ENCODE results near the gene PTPRH.

PTPRH gene, protein sequence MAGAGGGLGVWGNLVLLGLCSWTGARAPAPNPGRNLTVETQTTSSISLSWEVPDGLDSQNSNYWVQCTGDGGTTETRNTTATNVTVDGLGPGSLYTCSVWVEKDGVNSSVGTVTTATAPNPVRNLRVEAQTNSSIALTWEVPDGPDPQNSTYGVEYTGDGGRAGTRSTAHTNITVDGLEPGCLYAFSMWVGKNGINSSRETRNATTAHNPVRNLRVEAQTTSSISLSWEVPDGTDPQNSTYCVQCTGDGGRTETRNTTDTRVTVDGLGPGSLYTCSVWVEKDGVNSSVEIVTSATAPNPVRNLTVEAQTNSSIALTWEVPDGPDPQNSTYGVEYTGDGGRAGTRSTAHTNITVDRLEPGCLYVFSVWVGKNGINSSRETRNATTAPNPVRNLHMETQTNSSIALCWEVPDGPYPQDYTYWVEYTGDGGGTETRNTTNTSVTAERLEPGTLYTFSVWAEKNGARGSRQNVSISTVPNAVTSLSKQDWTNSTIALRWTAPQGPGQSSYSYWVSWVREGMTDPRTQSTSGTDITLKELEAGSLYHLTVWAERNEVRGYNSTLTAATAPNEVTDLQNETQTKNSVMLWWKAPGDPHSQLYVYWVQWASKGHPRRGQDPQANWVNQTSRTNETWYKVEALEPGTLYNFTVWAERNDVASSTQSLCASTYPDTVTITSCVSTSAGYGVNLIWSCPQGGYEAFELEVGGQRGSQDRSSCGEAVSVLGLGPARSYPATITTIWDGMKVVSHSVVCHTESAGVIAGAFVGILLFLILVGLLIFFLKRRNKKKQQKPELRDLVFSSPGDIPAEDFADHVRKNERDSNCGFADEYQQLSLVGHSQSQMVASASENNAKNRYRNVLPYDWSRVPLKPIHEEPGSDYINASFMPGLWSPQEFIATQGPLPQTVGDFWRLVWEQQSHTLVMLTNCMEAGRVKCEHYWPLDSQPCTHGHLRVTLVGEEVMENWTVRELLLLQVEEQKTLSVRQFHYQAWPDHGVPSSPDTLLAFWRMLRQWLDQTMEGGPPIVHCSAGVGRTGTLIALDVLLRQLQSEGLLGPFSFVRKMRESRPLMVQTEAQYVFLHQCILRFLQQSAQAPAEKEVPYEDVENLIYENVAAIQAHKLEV

DNA sequence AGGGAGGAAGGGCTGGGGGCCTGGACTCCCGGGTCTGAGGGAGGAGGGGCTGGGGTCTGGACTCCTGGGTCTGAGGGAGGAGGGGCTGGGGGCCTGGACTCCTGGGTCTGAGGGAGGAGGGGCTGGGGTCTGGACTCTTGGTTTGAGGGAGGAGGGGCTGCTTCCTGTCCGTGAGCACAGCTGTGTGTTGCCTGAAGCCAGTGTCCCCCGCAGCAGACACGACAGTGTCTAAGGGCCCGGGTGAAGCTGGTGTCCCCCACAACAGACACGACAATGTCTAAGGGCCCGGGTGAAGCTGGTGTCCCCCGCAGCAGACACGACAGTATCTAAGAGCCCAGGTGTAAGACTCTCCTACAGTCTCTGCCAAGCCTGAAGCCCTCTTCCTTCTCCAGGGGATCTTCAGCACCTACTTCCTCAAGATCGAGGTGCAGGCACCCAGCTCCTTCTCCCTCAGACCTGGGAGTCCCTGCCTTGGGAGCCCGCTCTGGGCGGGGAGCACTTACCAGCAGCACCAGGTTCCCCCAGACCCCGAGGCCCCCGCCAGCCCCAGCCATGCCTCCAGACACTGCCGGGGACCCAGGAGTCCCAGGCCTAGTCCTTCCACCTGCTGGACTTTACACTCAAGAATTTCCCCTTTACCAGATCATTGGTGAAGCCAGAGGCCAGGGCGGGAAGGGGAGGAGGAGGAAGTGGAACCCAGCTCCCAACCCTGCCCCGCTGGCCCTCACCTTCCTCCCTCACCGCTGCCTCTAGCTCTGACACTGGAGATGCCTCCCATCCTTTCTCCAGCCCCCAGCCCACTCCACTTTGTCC, at the start of gene PTPRH:
Gene PTPRH (minus strand): TSS at position 622 of the 813 bp plus-strand sequence. CDS start 68 bp downstream, at position 554.
- no peak for DNase-seq

- no peak for DNase-seq
Observed at GRCh38 chr19:55258476-55258827, 49.2 kb upstream of the PTPRH start.

- no peak for DNase-seq
Observed at GRCh38 chr19:55257461-55258420, 48.4 kb upstream of the PTPRH start.

GRCh38 chr19:55256562-55257460, 47.5 kb upstream of the PTPRH start:
- DNase-seq, result no peak

DNA sequence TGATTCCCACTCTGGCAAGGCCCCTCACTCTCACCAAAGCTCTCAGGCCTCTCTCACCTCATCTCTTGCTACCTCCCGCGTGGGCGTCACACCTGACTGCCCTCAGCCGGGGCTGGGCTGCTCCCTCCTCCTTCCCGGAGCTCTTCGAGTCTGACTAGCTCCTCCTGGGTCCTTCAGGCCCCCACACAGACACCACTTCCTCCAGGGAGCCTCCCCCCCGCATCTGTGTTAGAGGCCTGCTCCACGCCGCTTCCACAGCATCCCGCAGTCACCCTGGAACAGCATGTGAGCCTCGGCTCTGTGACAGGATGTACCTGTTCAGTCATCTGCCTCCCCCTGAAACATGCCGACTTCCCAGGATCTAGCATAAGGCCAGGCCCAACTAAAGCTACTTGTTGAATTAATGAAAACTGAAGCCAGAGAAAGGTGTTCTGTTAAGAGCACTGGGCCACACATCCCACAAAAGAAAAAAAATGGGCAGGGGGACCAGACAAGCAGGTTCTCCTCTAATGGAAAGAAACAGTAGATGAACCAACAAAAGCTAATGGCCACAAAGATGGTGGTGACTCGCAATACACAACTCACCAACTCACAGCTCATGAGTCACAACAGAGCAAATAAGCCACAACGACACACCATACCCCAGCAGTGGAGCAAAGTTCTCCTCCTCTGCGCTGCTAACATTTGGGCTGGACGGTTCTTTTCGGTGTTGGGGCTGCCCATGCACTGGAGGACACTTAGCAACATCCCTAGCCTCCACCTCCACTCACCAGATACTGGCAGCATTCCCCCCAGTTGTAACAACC, 46.5 kb upstream of the PTPRH start:
- DNase-seq, result no peak

DNA sequence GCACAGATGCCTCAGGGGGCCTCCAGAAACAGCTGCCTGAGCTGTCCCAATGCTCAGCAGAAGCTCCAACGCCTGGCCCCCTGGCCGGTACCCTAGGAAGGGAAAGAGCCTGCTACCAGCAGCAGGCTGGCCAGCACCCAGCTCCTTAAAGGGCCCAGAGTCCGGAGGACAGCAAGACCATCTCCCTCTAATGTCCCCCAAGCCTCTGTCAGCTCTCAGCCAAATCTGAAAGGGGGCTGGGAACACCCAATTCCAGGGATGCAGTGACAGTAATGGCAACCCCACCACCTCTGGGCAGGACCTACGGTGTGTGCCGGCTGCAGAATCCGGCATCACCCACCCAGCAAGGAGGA, 45.3 kb upstream of the PTPRH start:
- no peak for DNase-seq

- no peak for DNase-seq
Observed at GRCh38 chr19:55253842-55254624, 44.7 kb upstream of the PTPRH start.

GRCh38 chr19:55252760-55253663, 43.7 kb upstream of the PTPRH start:
- DNase-seq, result no peak

DNA sequence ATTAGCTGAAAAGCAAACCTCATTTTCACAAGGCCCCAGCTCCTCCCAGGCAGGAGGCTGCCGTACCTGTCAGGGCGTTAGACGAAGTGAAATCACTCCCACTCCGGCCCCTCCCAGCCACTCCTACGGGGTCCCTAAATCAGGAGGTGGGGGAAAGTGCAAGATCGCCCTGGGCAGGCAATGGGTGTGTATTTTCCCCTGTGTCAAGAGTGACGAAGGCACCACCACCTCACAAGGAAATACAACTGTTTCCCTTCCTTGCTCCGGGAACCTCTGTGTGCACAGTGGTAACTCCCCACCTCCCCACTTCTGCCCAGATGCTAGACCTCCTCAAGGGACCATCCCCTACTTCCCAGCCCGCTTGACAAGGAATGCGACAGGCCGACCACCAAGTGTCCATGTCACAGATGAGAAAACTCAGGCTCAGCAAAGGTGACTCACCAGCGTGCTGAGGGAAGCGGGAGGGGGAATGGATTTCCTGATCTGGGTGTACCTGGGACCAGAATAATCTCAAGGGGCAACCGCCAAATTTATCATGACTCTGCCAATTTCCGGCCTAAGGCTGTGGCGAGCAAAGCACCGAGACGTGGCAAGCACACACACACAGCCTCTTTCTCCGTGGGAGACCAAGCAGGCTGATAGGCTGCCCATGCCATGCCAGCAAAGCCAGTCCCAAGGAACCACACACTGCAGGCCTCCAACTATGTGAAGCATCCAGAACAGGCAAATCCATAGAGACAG, 42.2 kb upstream of the PTPRH start:
- DNase-seq, result no peak

DNA sequence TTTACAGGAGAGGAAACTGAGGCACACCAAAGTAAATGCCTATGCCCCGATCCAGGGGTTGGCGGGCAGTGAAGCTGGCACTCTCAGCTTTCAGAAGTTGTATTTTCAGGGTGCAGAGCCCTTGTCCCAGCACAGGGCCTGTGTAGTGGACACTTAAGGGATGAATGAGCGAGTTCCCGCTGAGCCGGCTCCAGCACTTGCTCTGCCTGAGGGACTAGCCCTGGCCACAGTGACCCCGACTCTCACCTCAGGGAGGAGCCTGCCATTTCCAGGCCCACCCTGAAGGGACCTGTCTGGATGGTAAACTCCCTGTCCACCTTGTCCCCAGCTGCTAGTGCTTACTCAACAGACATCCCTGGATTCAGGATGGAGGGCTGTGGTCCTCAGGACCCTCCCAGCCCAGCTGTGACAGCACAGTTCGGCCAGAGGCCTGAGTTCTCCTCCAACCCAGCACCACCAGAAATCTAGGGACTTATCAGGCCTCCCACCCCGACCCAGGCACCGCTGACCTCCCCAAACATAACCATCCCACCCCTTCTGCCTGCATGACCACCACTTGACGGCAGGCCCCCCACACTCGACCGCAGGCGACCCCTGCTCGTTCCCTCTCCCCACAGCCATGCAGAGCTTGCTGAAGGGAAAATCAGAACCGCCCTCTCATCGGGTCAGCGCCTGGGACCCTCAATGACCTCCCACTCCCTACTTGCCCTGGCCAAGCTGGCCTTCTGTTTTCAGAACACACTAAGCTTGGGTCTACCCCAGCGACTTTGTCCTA, 41.1 kb upstream of the PTPRH start:
- no peak for DNase-seq

GRCh38 chr19:55249841-55250240, 40.5 kb upstream of the PTPRH start:
- no peak for DNase-seq

DNA sequence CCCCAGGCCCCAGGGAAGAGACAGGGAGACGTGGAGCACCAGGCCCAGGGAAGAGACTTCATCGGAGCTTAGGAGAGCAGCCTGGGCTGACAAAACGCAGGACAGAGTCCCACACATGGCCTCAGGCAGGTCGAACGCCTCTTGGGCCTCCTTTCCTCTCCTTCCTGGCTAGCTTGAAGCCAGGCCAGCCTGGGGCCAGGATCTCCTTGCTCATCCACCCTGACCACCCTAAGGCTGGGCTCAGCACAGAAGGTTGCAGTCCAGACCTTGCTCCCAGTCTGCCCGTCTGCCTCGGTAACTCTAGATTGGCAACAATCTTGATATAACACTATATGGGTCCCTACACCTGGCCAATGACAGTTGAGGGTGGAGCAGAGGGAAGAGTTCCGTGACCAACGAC, 39.4 kb upstream of the PTPRH start:
- no peak for DNase-seq

DNA sequence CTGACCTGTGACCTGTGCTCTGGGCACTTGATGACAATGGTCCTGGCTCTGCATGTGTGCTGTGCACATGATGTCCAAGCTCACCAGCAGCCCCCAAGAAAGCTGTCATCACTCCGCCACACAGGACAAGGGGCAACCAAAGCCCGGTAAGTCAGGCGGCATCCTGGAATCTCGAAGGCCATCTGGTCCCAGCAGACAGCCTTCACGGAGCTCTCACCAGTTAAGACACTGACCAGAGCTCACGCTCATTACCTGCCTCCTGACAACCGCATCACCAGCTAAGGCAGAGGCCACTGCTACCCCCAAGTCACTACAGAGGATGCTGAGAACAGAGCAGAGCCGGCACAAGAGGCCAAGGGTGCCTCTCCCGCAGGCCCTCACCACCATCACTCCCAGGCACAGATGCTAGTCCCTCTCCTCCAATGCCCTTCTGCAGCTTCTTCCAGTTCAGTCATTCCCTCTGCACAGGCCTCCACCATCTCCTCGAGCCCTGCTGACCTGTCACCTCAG, 38.9 kb upstream of the PTPRH start:
- no peak for DNase-seq

DNA sequence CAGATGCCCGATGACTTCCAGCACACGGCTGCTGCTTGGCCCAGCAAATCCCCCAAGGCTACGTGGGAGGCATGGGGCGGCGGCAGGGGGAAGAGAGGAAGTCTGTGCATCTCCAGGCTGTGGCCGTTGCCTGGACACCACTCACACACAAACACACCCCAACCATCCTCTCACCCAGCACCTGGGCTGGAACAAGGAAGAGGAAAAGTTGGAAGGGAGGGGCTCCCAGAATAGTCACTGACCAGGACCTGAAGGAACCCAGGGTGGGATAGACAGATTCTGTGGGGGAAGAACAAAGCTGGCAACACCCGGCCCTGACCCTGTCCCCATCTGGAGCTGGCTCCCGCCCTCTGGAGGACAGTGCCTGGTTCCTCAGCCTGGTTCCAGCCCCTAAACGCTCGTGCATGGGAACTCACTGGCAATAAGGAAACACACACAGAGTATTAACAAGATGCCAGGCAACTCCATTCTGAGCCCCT, 38.4 kb upstream of the PTPRH start:
- no peak for DNase-seq
